H9 (cell line): ENCODE measurements around the gene TCEAL1. TPM values are rescaled to one million over a fixed set of nuclear protein-coding genes. Genes with fewer than 3 reads are reported as not detected.

Source experiments
- DNase-seq: peaks from one replicate; pipeline ENCODE4 v3.0.0-alpha.2; 2017
- H2AFZ ChIP-seq: one replicate; pipeline ENCODE4 v1.6.1; 2013; ENCODE audit warnings: mild to moderate bottlenecking, low read length, control low read depth, moderate library complexity
- H2AK5ac ChIP-seq: 2 replicates; pipeline ENCODE4 v1.6.1; 2013; ENCODE audit warnings: low read length, control low read depth, mixed read lengths; ENCODE audit not compliant: insufficient read length
- H2BK120ac ChIP-seq: one replicate; pipeline ENCODE4 v1.6.1; 2013; ENCODE audit warnings: low read depth, mild to moderate bottlenecking, low read length, control low read depth, inconsistent platforms; ENCODE audit not compliant: poor library complexity, severe bottlenecking
- H2BK12ac ChIP-seq: 2 replicates; pipeline ENCODE4 v1.6.1; 2013; ENCODE audit warnings: low read length, control low read depth, mixed read lengths, low read depth; ENCODE audit not compliant: insufficient read length
- H2BK15ac ChIP-seq: 2 replicates; pipeline ENCODE4 v1.6.1; 2013; ENCODE audit warnings: low read depth, low read length, control low read depth
- H2BK20ac ChIP-seq: one replicate; pipeline ENCODE4 v1.6.1; 2013; ENCODE audit warnings: low read depth, mild to moderate bottlenecking, low read length, control low read depth, inconsistent platforms; ENCODE audit not compliant: poor library complexity, severe bottlenecking
- H2BK5ac ChIP-seq: 2 replicates; pipeline ENCODE4 v1.6.1; 2013; ENCODE audit warnings: low read length, control low read depth, mixed read lengths; ENCODE audit not compliant: insufficient read length
- H3K14ac ChIP-seq: 2 replicates; pipeline ENCODE4 v1.6.1; 2013; ENCODE audit warnings: low read length, control low read depth; ENCODE audit not compliant: insufficient read depth
- H3K18ac ChIP-seq: 2 replicates; pipeline ENCODE4 v1.6.1; 2013; ENCODE audit warnings: low read depth, mild to moderate bottlenecking, mixed read lengths, low read length, control low read depth; ENCODE audit not compliant: insufficient read length
- H3K23ac ChIP-seq: 2 replicates; pipeline ENCODE4 v1.6.1; 2013; ENCODE audit warnings: low read length, control low read depth, mixed read lengths, low read depth; ENCODE audit not compliant: insufficient read length
- H3K23me2 ChIP-seq: 2 replicates; pipeline ENCODE4 v1.6.1; 2013; ENCODE audit warnings: low read depth, mild to moderate bottlenecking, mixed read lengths, low read length, control low read depth; ENCODE audit not compliant: insufficient read length, poor library complexity, severe bottlenecking
- H3K27ac ChIP-seq: 2 replicates; pipeline ENCODE4 v1.5.1; 2013; ENCODE audit warnings: low read length, control low read depth, mixed read lengths, low read depth; ENCODE audit not compliant: insufficient read length
- H3K27me3 ChIP-seq: 2 replicates; pipeline ENCODE4 v1.6.1; 2013; ENCODE audit warnings: low read length, control low read depth, inconsistent platforms; ENCODE audit not compliant: insufficient read depth
- H3K4ac ChIP-seq: 2 replicates; pipeline ENCODE4 v1.6.1; 2013; ENCODE audit warnings: low read depth, mild to moderate bottlenecking, control low read depth, inconsistent platforms, low read length, moderate library complexity
- H3K4me1 ChIP-seq: 2 replicates; pipeline ENCODE4 v1.6.1; 2013; ENCODE audit warnings: low read length, control low read depth, inconsistent platforms; ENCODE audit not compliant: insufficient read depth
- H3K4me2 ChIP-seq: 2 replicates; pipeline ENCODE4 v1.6.1; 2013; ENCODE audit warnings: low read length, control low read depth, mixed read lengths; ENCODE audit not compliant: insufficient read length, insufficient read depth
- H3K56ac ChIP-seq: 2 replicates; pipeline ENCODE4 v1.6.1; 2013; ENCODE audit warnings: low read depth, mild to moderate bottlenecking, mixed read lengths, low read length, control low read depth; ENCODE audit not compliant: insufficient read length
- H3K79me1 ChIP-seq: 2 replicates; pipeline ENCODE4 v1.6.1; 2013; ENCODE audit warnings: low read depth, mild to moderate bottlenecking, moderate library complexity, low read length, control low read depth, inconsistent platforms; ENCODE audit not compliant: insufficient read depth, poor library complexity, severe bottlenecking
- H3K79me2 ChIP-seq: 2 replicates; pipeline ENCODE4 v1.6.1; 2013; ENCODE audit warnings: low read length, control low read depth, inconsistent platforms; ENCODE audit not compliant: insufficient read depth
- H3K9ac ChIP-seq: 2 replicates; pipeline ENCODE4 v1.6.1; 2013; ENCODE audit warnings: low read length, control low read depth, mixed read lengths; ENCODE audit not compliant: insufficient read length; ENCODE audit errors: extremely low read depth
- H3K9me3 ChIP-seq: one replicate; pipeline ENCODE4 v1.6.1; 2013; ENCODE audit warnings: low read depth, low read length, inconsistent platforms; ENCODE audit not compliant: control insufficient read depth
- H3T11ph ChIP-seq: one replicate; pipeline ENCODE4 v1.6.1; 2013; ENCODE audit warnings: mild to moderate bottlenecking, low read length, control low read depth, inconsistent platforms
- H4K20me1 ChIP-seq: one replicate; pipeline ENCODE4 v1.6.1; 2013; ENCODE audit not compliant: control insufficient read depth, insufficient read length, insufficient read depth
- H4K5ac ChIP-seq: 2 replicates; pipeline ENCODE4 v1.6.1; 2013; ENCODE audit warnings: low read depth, mild to moderate bottlenecking, mixed read lengths, low read length, control low read depth; ENCODE audit not compliant: insufficient read length
- H4K8ac ChIP-seq: replicated peaks from 2 replicates; pipeline ENCODE4 v1.6.1; 2013; ENCODE audit warnings: low read length, control low read depth, mixed read lengths, low read depth; ENCODE audit not compliant: insufficient read length
- H4K91ac ChIP-seq: 2 replicates; pipeline ENCODE4 v1.6.1; 2013; ENCODE audit warnings: low read depth, mild to moderate bottlenecking, moderate library complexity, mixed read lengths, low read length, control low read depth; ENCODE audit not compliant: insufficient read length
- H3K27ac Mint-ChIP-seq, 3 experiments: 2 replicates in 2 of 3; 3 replicates in 1 of 3; pipeline ENCODE4 v1.8.0; 2020 to 2021; ENCODE audit warnings: mixed read lengths in 3 of 3, mild to moderate bottlenecking in 1 of 3, moderate library complexity in 1 of 3
- H3K27me3 Mint-ChIP-seq: 2 replicates; pipeline ENCODE4 v1.8.0; 2021; ENCODE audit warnings: low read depth, mild to moderate bottlenecking, moderate library complexity, mixed read lengths
- H3K36me3 Mint-ChIP-seq, 3 experiments: 2 replicates in 2 of 3; 3 replicates in 1 of 3; pipeline ENCODE4 v1.8.0; 2020 to 2021; ENCODE audit warnings: low read depth in 3 of 3, mixed read lengths in 3 of 3; ENCODE audit not compliant: insufficient read depth in 1 of 3
- H3K4me1 Mint-ChIP-seq, 2 experiments: 2 replicates each; pipeline ENCODE4 v1.8.0; 2020; ENCODE audit warnings: mixed read lengths in 2 of 2
- H3K4me3 Mint-ChIP-seq, 2 experiments: 2 replicates in 1 of 2; 3 replicates in 1 of 2; pipeline ENCODE4 v1.8.0; 2020 to 2021; ENCODE audit warnings: mild to moderate bottlenecking in 2 of 2, mixed read lengths in 2 of 2, moderate library complexity in 1 of 2
- H3K9me3 Mint-ChIP-seq, 2 experiments: 2 replicates in 1 of 2; 3 replicates in 1 of 2; pipeline ENCODE4 v1.8.0; 2020; ENCODE audit warnings: mild to moderate bottlenecking in 2 of 2, mixed read lengths in 2 of 2, moderate library complexity in 1 of 2
- CTCF ChIP-seq: fragments of 200-600 bp; sonication (generic); conservative IDR thresholded peaks from 3 replicates; pipeline ENCODE4 v1.8.0; 2021; ENCODE audit warnings: antibody characterized with exemption, mild to moderate bottlenecking
- WGBS: extraction: QIAGEN DNeasy Blood & Tissue Kit; methylation state at CpG from one replicate; pipeline ENCODE4 v1.1.7; 2013; ENCODE audit warnings: missing lambda C conversion rate, low lambda C conversion rate, mixed read lengths; ENCODE audit not compliant: insufficient read length; ENCODE audit errors: extremely low coverage; 5-methylcytosine and 5-hydroxymethylcytosine counted together
- total RNA-seq: library from RNA; stranded (reverse); gene quantifications from 2 replicates; pipeline ENCODE4 v1.2.1, GENCODE V29; 2021

The TCEAL1 gene
- total RNA-seq, 1 experiment from 2014 or later = 3.0 TPM

- TF ChIP-seq CTCF = no peak
- H2BK20ac ChIP-seq = no peak overlapping the region
- no peaks in the 10 kb centered on the region for H3K27me3 ChIP-seq
- DNase-seq = no peak
- H3K79me1 ChIP-seq = no peaks in the 10 kb centered on the region
- no peak overlapping the region for H2BK12ac ChIP-seq
- no peak overlapping the region for H4K91ac ChIP-seq
- H3K4ac ChIP-seq = no peak overlapping the region
- no peak overlapping the region for H3K4me3 Mint-ChIP-seq
- H2BK5ac ChIP-seq = no peak overlapping the region
- H3T11ph ChIP-seq = no peak overlapping the region
- no peak overlapping the region for H4K8ac ChIP-seq
- no peaks in the 10 kb centered on the region for H3K9me3 ChIP-seq
- no peak overlapping the region for H3K27ac ChIP-seq
- H2AK5ac ChIP-seq = no peak overlapping the region
- no peak overlapping the region for H2AFZ ChIP-seq
- peaks cover 0 to 9% (median 7%) of the 10 kb centered on the region in 3 experiments; a peak in 4 of 7 replicates for H3K36me3 Mint-ChIP-seq
- H3K9me3 Mint-ChIP-seq = peaks cover 0 to 30% of the 10 kb centered on the region in 2 experiments; a peak in 2 of 5 replicates
- H3K18ac ChIP-seq = no peak overlapping the region
- peaks cover 21 to 25% of the 10 kb centered on the region in 2 experiments for H3K4me1 Mint-ChIP-seq
- no peaks in the 10 kb centered on the region for H3K79me2 ChIP-seq
- no peak overlapping the region for H2BK15ac ChIP-seq
- H3K9ac ChIP-seq = no peak overlapping the region
- no peak overlapping the region for H3K14ac ChIP-seq
- H2BK120ac ChIP-seq = no peak overlapping the region
- H3K4me2 ChIP-seq = no peak overlapping the region
- H3K56ac ChIP-seq = no peak overlapping the region
- H3K23me2 ChIP-seq = peaks cover 6% of the 10 kb centered on the region
- H4K5ac ChIP-seq = no peak overlapping the region
- H4K20me1 ChIP-seq = no peaks in the 10 kb centered on the region
- no peak overlapping the region for H3K27ac Mint-ChIP-seq
- H3K4me1 ChIP-seq = peaks cover 7% of the 10 kb centered on the region; the same call in 1 of the 2 replicates
- no CpG with 5 or more reads among the region's 1 CpG for WGBS
- no peaks in the 10 kb centered on the region; the same call in 1 of the 2 replicates for H3K27me3 Mint-ChIP-seq
- no peak overlapping the region for H3K23ac ChIP-seq
These were observed 15.3 kb upstream of the TCEAL1 start for GRCh38 chrX:103613362-103613890.
